K562 (cell line): ENCODE data around the gene TMEM184A. TPM values are rescaled to one million over a fixed set of nuclear protein-coding genes. Genes with fewer than 3 reads are reported as not detected.

ENCODE experiments used
- ATF3 ChIP-seq, 2 experiments: fragments of 450-650 bp in 1 of 2; sonication (generic) in 1 of 2; formaldehyde crosslinking in 1 of 2; IDR thresholded peaks in 1 of 2; conservative IDR thresholded peaks in 1 of 2; 2 replicates each; pipeline versions ENCODE4 v1.6.1 to v1.8.1; 2016 to 2023; ENCODE audit warnings: mild to moderate bottlenecking in 2 of 2, moderate library complexity in 2 of 2, inconsistent platforms in 1 of 2, missing genetic modification reagents in 1 of 2
- CUX1 ChIP-seq: fragments of 200-800 bp; sonication (Bioruptor generic); IDR thresholded peaks from 2 replicates; pipeline ENCODE4 v1.6.1; 2016; ENCODE audit warnings: missing genetic modification characterization, missing compliant biosample characterization
- ELF2 ChIP-seq: fragments of 250-450 bp; sonication (Bioruptor Pico); IDR thresholded peaks from 2 replicates; pipeline ENCODE4 v1.5.0; 2021; ENCODE audit warnings: mild to moderate bottlenecking
- ILK ChIP-seq: fragments of 450-650 bp; IDR thresholded peaks from 2 replicates; pipeline ENCODE4 v1.6.1; 2016; ENCODE audit warnings: missing genetic modification characterization, low read depth, mild to moderate bottlenecking, missing compliant biosample characterization, moderate library complexity, borderline replicate concordance
- MCM5 ChIP-seq: fragments of 450-650 bp; IDR thresholded peaks from 2 replicates; pipeline ENCODE4 v1.6.1; 2016; ENCODE audit warnings: low read depth
- NFATC3 ChIP-seq: fragments of 450-650 bp; IDR thresholded peaks from 2 replicates; pipeline ENCODE4 v1.6.1; 2017; ENCODE audit warnings: mild to moderate bottlenecking
- NFE2 ChIP-seq: IDR thresholded peaks from 2 replicates; pipeline ENCODE4 v1.6.1; 2014; ENCODE audit warnings: antibody characterized with exemption, low read depth
- RAD21 ChIP-seq, 2 experiments: fragments of 250-450 bp in 1 of 2; fragments of 450-650 bp in 1 of 2; sonication (Bioruptor Pico) in 1 of 2; formaldehyde crosslinking in 1 of 2; IDR thresholded peaks in 1 of 2; conservative IDR thresholded peaks in 1 of 2; 2 replicates each; pipeline versions ENCODE4 v1.4.0 to v1.8.0; 2020 to 2022; ENCODE audit warnings: mild to moderate bottlenecking in 2 of 2, moderate library complexity in 1 of 2
- TFAM ChIP-seq: fragments of 250-450 bp; sonication (Bioruptor Pico); conservative IDR thresholded peaks from 2 replicates; pipeline ENCODE4 v1.5.0; 2021; ENCODE audit warnings: mild to moderate bottlenecking, moderate library complexity
- ZNF717 ChIP-seq: fragments of 250-450 bp; sonication (Bioruptor Pico); IDR thresholded peaks from 2 replicates; pipeline ENCODE4 v1.5.0; 2021
- ZNF830 ChIP-seq: fragments of 250-450 bp; sonication (Bioruptor Pico); IDR thresholded peaks from 2 replicates; pipeline ENCODE4 v1.5.0; 2021; ENCODE audit warnings: mild to moderate bottlenecking
- polyA plus RNA-seq, 8 experiments: library from polyadenylated mRNA; depleted of rRNA in 4 of 8; stranded (reverse) in 5 of 8; unstranded in 3 of 8; fragments of >200 nt; fragmentation: Nextera tagmentation in 2 of 8; fragmentation: Illumina TruSeq in 1 of 8; extraction: Ambion mirVana in 2 of 8; extraction: Trizol in 1 of 8; gene quantifications; 2 replicates each; pipeline versions ENCODE4 v1.2.1 to v1.2.3, GENCODE V29; 2011 to 2014; ENCODE audit warnings: inconsistent platforms in 1 of 8, missing spikeins in 1 of 8
- total RNA-seq, 7 experiments: library from RNA; depleted of rRNA in 6 of 7; stranded (reverse); fragments of >200 nt in 6 of 7; fragmentation: Illumina TruSeq in 2 of 7; extraction: Trizol in 2 of 7; gene quantifications; 2 replicates each; pipeline versions ENCODE4 v1.2.1 to v1.2.3, GENCODE V29; 2011 to 2021; ENCODE audit warnings: low replicate concordance in 1 of 7
- TF ChIP-seq, protein P1 (sequence below): fragments of 250-450 bp; sonication (Bioruptor Pico); IDR thresholded peaks from 2 replicates; pipeline ENCODE4 v1.8.0; 2021; ENCODE audit warnings: mild to moderate bottlenecking, moderate library complexity
- TF ChIP-seq, protein P2 (sequence below): fragments of 250-450 bp; sonication (Bioruptor Pico); IDR thresholded peaks from 2 replicates; pipeline ENCODE4 v1.8.0; 2022; ENCODE audit warnings: moderate library complexity, mild to moderate bottlenecking, inconsistent platforms
- TF ChIP-seq, protein P3 (sequence below): fragments of 250-450 bp; sonication (Bioruptor Pico); IDR thresholded peaks from 2 replicates; pipeline ENCODE4 v1.4.0; 2020
- TF ChIP-seq, protein P4 (sequence below): fragments of 450-650 bp; IDR thresholded peaks from 2 replicates; pipeline ENCODE4 v1.6.1; 2017; ENCODE audit warnings: antibody characterized with exemption

Gene TMEM184A
- total and polyA plus RNA-seq, 9 of the 15 experiments (the other 6 are each of a cell fraction or from before 2014, with no cell fraction given), result 0.10 to 0.18 (median 0.11) TPM; not detected in 6

GRCh38 chr7:1567049-1567771, 11.2 kb upstream of the TMEM184A start (continued):
- TF ChIP-seq CUX1 (CRISPR knock-in tag) (no peak), ATF3 (IDR thresholded peaks at IDR 0.05) (0 out of 2 replicates have a peak, but pooled peaks have one; percentile 29), ATF3 (CRISPR knock-in tag; conservative IDR thresholded peaks at IDR 0.05) (no peak), ZNF717 (CRISPR knock-in tag) (no peak), NFATC3 (no peak), ZNF830 (CRISPR knock-in tag) (no peak), ILK (tag) (no peak), RAD21 (CRISPR knock-in tag; conservative IDR thresholded peaks at IDR 0.05 in 1 of 2, IDR thresholded peaks at IDR 0.05 in 1 of 2) (no peak), ELF2 (CRISPR knock-in tag) (no peak), MCM5 (no peak), NFE2 (peak; percentile 74), TFAM (CRISPR knock-in tag) (no peak)
- TF ChIP-seq, protein P1, sequence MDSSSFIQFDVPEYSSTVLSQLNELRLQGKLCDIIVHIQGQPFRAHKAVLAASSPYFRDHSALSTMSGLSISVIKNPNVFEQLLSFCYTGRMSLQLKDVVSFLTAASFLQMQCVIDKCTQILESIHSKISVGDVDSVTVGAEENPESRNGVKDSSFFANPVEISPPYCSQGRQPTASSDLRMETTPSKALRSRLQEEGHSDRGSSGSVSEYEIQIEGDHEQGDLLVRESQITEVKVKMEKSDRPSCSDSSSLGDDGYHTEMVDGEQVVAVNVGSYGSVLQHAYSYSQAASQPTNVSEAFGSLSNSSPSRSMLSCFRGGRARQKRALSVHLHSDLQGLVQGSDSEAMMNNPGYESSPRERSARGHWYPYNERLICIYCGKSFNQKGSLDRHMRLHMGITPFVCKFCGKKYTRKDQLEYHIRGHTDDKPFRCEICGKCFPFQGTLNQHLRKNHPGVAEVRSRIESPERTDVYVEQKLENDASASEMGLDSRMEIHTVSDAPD (CRISPR knock-in tag), result no peak
- TF ChIP-seq, protein P2, sequence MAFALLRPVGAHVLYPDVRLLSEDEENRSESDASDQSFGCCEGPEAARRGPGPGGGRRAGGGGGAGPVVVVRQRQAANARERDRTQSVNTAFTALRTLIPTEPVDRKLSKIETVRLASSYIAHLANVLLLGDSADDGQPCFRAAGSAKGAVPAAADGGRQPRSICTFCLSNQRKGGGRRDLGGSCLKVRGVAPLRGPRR (CRISPR knock-in tag), result no peak
- TF ChIP-seq, protein P3, sequence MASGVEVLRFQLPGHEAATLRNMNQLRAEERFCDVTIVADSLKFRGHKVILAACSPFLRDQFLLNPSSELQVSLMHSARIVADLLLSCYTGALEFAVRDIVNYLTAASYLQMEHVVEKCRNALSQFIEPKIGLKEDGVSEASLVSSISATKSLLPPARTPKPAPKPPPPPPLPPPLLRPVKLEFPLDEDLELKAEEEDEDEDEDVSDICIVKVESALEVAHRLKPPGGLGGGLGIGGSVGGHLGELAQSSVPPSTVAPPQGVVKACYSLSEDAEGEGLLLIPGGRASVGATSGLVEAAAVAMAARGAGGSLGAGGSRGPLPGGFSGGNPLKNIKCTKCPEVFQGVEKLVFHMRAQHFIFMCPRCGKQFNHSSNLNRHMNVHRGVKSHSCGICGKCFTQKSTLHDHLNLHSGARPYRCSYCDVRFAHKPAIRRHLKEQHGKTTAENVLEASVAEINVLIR, result no peak
- TF ChIP-seq, protein P4, sequence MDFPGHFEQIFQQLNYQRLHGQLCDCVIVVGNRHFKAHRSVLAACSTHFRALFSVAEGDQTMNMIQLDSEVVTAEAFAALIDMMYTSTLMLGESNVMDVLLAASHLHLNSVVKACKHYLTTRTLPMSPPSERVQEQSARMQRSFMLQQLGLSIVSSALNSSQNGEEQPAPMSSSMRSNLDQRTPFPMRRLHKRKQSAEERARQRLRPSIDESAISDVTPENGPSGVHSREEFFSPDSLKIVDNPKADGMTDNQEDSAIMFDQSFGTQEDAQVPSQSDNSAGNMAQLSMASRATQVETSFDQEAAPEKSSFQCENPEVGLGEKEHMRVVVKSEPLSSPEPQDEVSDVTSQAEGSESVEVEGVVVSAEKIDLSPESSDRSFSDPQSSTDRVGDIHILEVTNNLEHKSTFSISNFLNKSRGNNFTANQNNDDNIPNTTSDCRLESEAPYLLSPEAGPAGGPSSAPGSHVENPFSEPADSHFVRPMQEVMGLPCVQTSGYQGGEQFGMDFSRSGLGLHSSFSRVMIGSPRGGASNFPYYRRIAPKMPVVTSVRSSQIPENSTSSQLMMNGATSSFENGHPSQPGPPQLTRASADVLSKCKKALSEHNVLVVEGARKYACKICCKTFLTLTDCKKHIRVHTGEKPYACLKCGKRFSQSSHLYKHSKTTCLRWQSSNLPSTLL, result no peak
